Activated CD4-positive, alpha-beta T cell treated with anti-CD3 and anti-CD28 coated beads, Interleukin-2, amount 50 U/mL, for 1 hour (primary cell): ENCODE measurements around the gene POLR2J3.
A peak's percentile ranks its signal among the peaks of the same experiment; 100 is the strongest.
"Not testable (repeated sequence)": the region's sequence is repeated elsewhere in the genome, so short reads cannot be mapped to it uniquely, and the experiment has no call there.

ENCODE experiments used
- DNase-seq: peaks from one replicate; pipeline ENCODE4 v3.0.0-alpha.2; 2020

POLR2J3 gene

GRCh38 chr7:102572261-102573239, at the start of gene POLR2J3:
Gene POLR2J3 (minus strand): TSS chr7:102572583. CDS start chr7:102572521, 62 bp downstream.
- DNase-seq = peak; percentile 99

GRCh38 chr7:102618122-102618521, 45.7 kb upstream of the POLR2J3 start:
- not testable (repeated sequence) for DNase-seq

GRCh38 chr7:102616507-102617125, 44.2 kb upstream of the POLR2J3 start, which contains the start of gene RASA4:
Gene RASA4 (minus strand): TSS chr7:102616756. CDS start chr7:102616689, 67 bp downstream.
- peak; percentile 23 for DNase-seq

- not testable (repeated sequence) for DNase-seq
Measured at GRCh38 chr7:102615930-102616329, 43.5 kb upstream of the POLR2J3 start.

GRCh38 chr7:102614873-102615272, 42.5 kb upstream of the POLR2J3 start:
- DNase-seq = not testable (repeated sequence)

GRCh38 chr7:102614346-102614697, 41.9 kb upstream of the POLR2J3 start:
- DNase-seq = not testable (repeated sequence)

- DNase-seq = not testable (repeated sequence)
Measured at GRCh38 chr7:102613575-102614345, 41.4 kb upstream of the POLR2J3 start.

GRCh38 chr7:102611675-102612325, 39.4 kb upstream of the POLR2J3 start:
- DNase-seq = not testable (repeated sequence)

- DNase-seq = not testable (repeated sequence)
Measured at GRCh38 chr7:102611013-102611674, 38.8 kb upstream of the POLR2J3 start.

- DNase-seq = not testable (repeated sequence)
Measured at GRCh38 chr7:102610441-102610840, 38.1 kb upstream of the POLR2J3 start.

- not testable (repeated sequence) for DNase-seq
Measured at GRCh38 chr7:102609734-102610133, 37.4 kb upstream of the POLR2J3 start.

- not testable (repeated sequence) for DNase-seq
Measured at GRCh38 chr7:102606848-102607247, 34.5 kb upstream of the POLR2J3 start.

GRCh38 chr7:102604431-102605145, 32.2 kb upstream of the POLR2J3 start:
- DNase-seq = not testable (repeated sequence)

- not testable (repeated sequence) for DNase-seq
Measured at GRCh38 chr7:102602317-102602716, 29.9 kb upstream of the POLR2J3 start.

GRCh38 chr7:102599699-102600098, 27.3 kb upstream of the POLR2J3 start:
- not testable (repeated sequence) for DNase-seq

GRCh38 chr7:102596036-102596435, 23.7 kb upstream of the POLR2J3 start:
- DNase-seq = not testable (repeated sequence)

- not testable (repeated sequence) for DNase-seq
Measured at GRCh38 chr7:102593637-102594334, 21.4 kb upstream of the POLR2J3 start.

- peak; percentile 35 for DNase-seq
Measured at GRCh38 chr7:102592477-102593019, 20.2 kb upstream of the POLR2J3 start.

- not testable (repeated sequence) for DNase-seq
Measured at GRCh38 chr7:102589857-102590256, 17.5 kb upstream of the POLR2J3 start.

- DNase-seq = not testable (repeated sequence)
Measured at GRCh38 chr7:102583495-102583894, 11.1 kb upstream of the POLR2J3 start.
